Measurements from ENCODE around the gene ANKRD18A.

Gene ANKRD18A

DNA sequence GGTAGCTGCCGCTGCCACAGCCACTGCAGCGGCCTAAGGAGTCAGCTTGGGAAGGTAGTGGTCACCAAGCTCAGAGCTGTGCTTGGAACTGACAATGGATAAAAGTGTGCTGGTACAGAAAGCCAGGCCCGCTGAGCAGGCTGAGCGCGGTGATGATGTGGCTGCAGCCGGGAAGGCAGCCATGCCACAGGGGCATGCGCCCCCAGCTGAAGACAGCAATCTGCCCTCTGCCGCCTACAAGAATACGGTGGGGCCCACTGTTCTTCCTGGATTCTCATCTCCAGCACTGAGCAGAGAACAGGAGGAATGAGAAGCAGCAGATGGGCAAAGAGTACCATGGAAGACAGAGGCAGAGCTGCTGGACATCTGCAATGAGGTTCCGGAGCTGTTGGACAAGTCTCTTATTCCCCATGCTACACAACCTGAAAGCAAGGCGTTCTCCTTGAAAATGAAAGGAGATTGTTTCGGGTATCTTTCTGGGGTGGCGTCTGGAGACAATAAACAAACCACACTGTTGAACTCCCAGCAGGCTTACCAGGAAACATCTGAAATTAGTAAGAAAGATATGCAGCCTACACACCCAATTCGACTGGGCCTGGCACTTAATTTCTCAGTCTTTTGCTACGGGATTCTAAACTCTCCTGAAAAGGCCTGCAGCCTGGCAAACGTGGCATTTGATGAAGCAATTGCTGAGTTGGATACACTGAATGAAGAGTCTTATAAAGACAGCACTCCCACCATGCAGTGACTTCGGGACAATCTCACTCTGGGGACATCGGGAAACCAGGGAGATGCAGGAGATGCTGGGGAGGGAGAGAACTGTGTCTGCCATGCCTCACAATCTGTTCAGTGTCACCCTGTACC lies 22.8 kb upstream of the ANKRD18A start:
- DNase-seq (ENCODE audit: insufficient read length, low spot score) (no peak), FAIRE-seq (no peak)
- TF ChIP-seq, protein P1, sequence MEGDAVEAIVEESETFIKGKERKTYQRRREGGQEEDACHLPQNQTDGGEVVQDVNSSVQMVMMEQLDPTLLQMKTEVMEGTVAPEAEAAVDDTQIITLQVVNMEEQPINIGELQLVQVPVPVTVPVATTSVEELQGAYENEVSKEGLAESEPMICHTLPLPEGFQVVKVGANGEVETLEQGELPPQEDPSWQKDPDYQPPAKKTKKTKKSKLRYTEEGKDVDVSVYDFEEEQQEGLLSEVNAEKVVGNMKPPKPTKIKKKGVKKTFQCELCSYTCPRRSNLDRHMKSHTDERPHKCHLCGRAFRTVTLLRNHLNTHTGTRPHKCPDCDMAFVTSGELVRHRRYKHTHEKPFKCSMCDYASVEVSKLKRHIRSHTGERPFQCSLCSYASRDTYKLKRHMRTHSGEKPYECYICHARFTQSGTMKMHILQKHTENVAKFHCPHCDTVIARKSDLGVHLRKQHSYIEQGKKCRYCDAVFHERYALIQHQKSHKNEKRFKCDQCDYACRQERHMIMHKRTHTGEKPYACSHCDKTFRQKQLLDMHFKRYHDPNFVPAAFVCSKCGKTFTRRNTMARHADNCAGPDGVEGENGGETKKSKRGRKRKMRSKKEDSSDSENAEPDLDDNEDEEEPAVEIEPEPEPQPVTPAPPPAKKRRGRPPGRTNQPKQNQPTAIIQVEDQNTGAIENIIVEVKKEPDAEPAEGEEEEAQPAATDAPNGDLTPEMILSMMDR (IDR thresholded peaks at IDR 0.05; ENCODE audit: insufficient read depth, missing control alignments), result no peak

DNA sequence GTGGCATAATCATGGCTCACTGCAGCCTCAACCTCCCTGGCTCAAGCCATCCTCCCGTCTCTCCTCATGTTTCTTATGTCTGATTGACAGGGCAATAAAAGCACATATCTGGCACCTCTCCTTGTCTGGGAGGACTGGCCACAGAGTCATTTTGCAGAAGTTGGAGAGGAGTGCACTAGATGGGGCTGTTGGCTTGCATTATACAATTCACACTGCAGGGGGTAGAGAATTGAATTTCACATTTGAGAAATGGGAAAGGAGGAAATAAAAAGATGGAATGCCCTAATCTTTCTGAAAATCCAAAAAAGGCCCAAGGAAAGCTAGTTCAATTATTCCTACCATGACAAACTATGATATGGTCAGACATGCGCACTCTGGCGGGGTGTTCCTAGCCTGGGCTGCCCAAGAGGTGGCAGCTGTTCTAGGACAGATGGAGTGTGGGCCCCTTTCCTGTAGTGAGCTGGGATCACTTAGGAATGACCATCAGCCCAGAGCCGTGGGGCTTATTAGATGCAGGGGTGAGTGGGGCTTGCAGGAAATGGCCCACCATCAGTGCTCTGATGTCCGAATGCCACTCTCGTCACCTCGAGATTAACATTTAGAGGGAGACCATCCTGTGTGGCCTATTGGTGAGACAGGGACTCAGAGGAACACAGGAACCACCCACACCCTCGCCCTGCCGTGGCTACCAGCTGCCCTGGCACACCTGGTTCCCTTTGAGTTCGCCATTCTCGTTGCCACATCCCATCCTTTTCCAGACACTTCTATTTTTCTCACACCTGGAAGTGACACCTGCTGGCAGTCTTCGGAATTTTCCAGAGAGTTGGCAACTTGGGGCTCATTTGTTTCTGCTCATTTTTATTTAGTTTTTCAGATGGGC lies 21.8 kb upstream of the ANKRD18A start:
- TF ChIP-seq, protein P1 (IDR thresholded peaks at IDR 0.05; ENCODE audit: insufficient read depth, missing control alignments), result peak; percentile 52
- DNase-seq (ENCODE audit: insufficient read length, low spot score), result no peak
- no peak for FAIRE-seq

DNA sequence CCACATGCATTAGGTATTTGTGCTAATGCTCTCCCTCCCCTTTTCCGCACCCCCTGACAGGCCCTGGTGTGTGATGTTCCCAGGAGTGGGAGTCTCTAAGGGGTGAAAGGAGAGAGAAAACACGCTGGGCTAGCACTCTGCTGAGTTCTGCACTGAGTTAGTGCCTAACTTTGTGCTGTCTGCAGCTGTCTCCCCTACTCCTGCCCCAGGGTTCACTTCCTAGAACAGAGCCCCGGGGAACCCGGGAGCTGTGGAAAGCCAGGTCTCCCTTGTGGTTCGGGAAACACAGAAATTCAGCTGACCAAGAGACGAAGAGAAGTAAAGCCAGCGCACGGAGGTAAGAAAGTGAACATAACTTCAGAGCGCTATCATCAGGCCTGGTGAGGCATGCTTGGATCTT lies 20.7 kb upstream of the ANKRD18A start:
- TF ChIP-seq, protein P1 (IDR thresholded peaks at IDR 0.05; ENCODE audit: insufficient read depth, missing control alignments), result no peak
- DNase-seq (ENCODE audit: insufficient read length, low spot score), result no peak
- FAIRE-seq, result no peak

DNA sequence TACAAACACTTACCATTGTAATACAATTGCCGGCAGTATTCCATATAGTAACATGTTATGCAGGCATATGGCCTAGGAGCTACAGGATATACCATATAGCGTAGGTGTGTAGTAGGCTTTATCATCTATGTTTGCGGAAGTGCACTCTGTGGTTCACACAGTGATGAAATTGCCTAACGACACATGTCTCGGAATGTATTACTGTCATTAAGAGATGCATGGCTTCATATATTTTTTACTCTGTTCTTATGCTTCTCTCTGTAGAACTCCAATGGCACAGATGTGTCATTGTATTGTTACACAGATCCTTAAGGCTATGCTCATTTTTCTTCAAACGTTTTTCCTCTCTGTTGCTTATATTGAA lies 19.2 kb upstream of the ANKRD18A start:
- no peak for DNase-seq (ENCODE audit: insufficient read length, low spot score)
- TF ChIP-seq, protein P1 (IDR thresholded peaks at IDR 0.05; ENCODE audit: insufficient read depth, missing control alignments), result no peak
- FAIRE-seq, result no peak

DNA sequence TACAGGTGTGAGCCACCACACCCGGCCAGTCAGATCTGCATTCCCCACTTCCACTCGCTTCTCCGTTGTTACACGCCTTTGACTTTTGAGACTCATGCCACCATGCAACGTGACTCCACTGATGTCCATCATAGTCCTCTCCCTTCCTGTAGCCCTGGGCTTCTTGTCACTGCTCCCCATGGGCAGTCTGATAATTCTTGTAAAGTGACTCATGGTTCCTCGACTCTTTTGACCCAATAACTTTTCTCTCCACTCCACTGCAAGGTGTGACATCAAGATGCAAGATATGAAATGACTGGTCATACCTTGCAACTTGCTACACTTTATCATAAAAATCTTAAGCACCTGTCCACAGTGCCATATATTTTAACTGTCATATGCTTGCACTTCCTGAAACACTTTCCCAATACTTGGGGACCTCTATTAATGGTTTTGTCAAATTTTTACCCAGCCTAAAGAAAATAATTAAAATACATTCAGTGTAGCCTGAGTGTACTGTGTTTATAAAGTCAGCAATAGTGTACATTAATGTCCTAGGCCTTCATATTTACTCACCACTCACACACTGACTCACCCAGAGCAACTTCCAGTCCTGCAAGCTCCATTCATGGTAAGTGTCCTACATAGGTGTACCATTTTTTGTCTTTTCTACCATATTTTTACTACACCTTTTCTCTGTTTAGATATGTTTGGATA lies 18.6 kb upstream of the ANKRD18A start:
- TF ChIP-seq, protein P1 (IDR thresholded peaks at IDR 0.05; ENCODE audit: insufficient read depth, missing control alignments), result no peak
- FAIRE-seq (no peak), DNase-seq (ENCODE audit: insufficient read length, low spot score) (no peak)

DNA sequence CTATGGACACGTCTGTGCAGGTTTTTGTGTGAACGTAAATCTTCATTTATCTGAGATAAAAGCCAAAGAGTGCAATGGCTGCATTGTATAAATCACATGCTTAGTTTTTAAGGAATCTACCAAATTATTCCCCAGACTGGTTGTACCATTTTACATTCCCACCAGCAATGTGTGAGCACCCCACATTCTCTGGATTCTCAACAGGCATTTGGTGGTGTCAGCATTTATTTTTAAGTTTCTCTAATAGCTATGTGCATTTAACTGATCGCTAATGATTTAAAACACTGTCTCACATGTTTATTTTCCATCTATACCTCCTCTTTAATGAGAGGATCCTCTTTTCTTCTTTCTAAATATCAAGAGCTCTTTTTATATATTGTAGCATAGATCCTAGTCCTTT lies 13.9 kb upstream of the ANKRD18A start:
- FAIRE-seq (no peak), DNase-seq (ENCODE audit: insufficient read length, low spot score) (no peak)
- TF ChIP-seq, protein P1 (IDR thresholded peaks at IDR 0.05; ENCODE audit: insufficient read depth, missing control alignments), result no peak
